ENCODE results near the gene CCDC117. TPM values are rescaled to one million over a fixed set of nuclear protein-coding genes. Genes with fewer than 3 reads are reported as not detected.
"Not testable (repeated sequence)": the region's sequence is repeated elsewhere in the genome, so short reads cannot be mapped to it uniquely, and the experiment has no call there.

CCDC117 gene, protein sequence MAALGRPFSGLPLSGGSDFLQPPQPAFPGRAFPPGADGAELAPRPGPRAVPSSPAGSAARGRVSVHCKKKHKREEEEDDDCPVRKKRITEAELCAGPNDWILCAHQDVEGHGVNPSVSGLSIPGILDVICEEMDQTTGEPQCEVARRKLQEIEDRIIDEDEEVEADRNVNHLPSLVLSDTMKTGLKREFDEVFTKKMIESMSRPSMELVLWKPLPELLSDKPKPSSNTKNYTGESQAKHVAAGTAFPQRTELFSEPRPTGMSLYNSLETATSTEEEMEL
- 29.2 TPM for polyA plus RNA-seq
- long read RNA-seq, donor 1, transcript CCDC117-201 (5 exons, 3,985 nt): major isoform, 7 of 7 reads
- long read RNA-seq, donor 1, partial matches to known transcripts: 0 of 7 reads
- long read RNA-seq, donor 1, other reads (novel, unspliced or antisense): 0 of 7 reads
- long read RNA-seq, donor 2, transcript CCDC117-201 (5 exons, 3,985 nt): major isoform, 11 of 11 reads
- long read RNA-seq, donor 2, partial matches to known transcripts: 0 of 11 reads
- long read RNA-seq, donor 2, other reads (novel, unspliced or antisense): 0 of 11 reads
- long read RNA-seq, donor 3, transcript CCDC117-201 (5 exons, 3,985 nt): major isoform, 9 of 9 reads
- long read RNA-seq, donor 3, partial matches to known transcripts: 0 of 9 reads
- long read RNA-seq, donor 3, other reads (novel, unspliced or antisense): 0 of 9 reads
- long read RNA-seq, donor 4, partial matches to known transcripts: 0 of 1 reads
- long read RNA-seq, donor 4, other reads (novel, unspliced or antisense): 0 of 1 reads
- long read RNA-seq, donor 5, transcript CCDC117-201 (5 exons, 3,985 nt): major isoform, 5 of 5 reads
- long read RNA-seq, donor 5, partial matches to known transcripts: 0 of 5 reads
- long read RNA-seq, donor 5, other reads (novel, unspliced or antisense): 0 of 5 reads
- long read RNA-seq, donor 6, transcript CCDC117-201 (5 exons, 3,985 nt): major isoform, 9 of 9 reads
- long read RNA-seq, donor 6, partial matches to known transcripts: 0 of 9 reads
- long read RNA-seq, donor 6, other reads (novel, unspliced or antisense): 0 of 9 reads
- long read RNA-seq, donor 7, partial matches to known transcripts: 20 of 139 reads
- long read RNA-seq, donor 7, other reads (novel, unspliced or antisense): 115 of 139 reads
- long read RNA-seq, donor 8, transcript CCDC117-201 (5 exons, 3,985 nt): major isoform, 8 of 8 reads
- long read RNA-seq, donor 8, partial matches to known transcripts: 0 of 8 reads
- long read RNA-seq, donor 8, other reads (novel, unspliced or antisense): 0 of 8 reads
- long read RNA-seq, donor 9, transcript CCDC117-201 (5 exons, 3,985 nt): major isoform, 6 of 7 reads
- long read RNA-seq, donor 9, partial matches to known transcripts: 0 of 7 reads
- long read RNA-seq, donor 9, other reads (novel, unspliced or antisense): 0 of 7 reads
- long read RNA-seq, donor 10, transcript CCDC117-201 (5 exons, 3,985 nt): major isoform, 13 of 58 reads
- long read RNA-seq, donor 10, partial matches to known transcripts: 45 of 58 reads
- long read RNA-seq, donor 10, other reads (novel, unspliced or antisense): 0 of 58 reads
- long read RNA-seq, donor 11, transcript CCDC117-201 (5 exons, 3,985 nt): major isoform, 5 of 5 reads
- long read RNA-seq, donor 11, partial matches to known transcripts: 0 of 5 reads
- long read RNA-seq, donor 11, other reads (novel, unspliced or antisense): 0 of 5 reads

DNA sequence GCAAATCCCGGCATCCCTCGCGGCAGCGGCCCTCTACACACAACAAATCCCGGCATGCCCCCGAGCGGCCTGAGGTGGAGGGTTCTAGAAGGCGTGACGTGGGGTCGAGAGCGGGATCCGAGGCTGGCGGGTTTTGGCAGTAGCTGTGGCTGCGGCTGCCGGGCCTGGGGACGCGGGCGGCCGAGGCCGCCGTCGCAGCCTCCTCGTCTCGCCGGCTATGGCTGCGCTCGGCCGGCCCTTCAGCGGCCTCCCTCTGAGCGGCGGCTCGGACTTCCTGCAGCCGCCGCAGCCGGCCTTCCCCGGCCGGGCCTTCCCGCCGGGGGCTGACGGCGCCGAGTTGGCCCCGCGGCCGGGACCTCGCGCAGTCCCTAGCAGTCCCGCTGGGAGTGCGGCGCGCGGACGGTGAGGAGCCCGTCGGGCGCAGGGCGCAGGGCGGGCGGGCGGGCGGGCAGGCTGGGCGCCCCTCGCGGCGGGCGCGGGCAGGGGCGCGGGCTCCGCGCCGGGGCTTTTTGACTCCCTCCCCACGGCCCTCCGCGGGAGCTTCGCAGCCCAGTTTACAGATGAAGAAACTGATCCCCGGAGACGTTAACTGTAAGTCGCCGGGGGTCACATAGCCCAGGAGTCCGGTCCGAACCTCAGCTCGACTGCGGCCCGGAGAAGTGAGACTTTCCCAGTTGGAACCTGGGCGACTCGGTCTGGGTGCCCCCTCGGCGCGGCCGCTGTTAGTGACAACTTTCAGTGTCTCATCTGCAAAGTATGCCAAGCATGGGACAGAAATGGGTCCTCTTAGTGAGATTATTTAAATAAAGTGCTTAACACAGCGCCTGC, at the start of gene CCDC117:
TSS of gene CCDC117 (plus strand) at position 63 of the 828 bp plus-strand sequence. CDS start at position 218, 155 bp downstream.
- Histone ChIP-seq H3K4me3 (ENCODE audit: low read length) (peak within 1 kb of the TSS; percentile 65), H3K9me3 (ENCODE audit: control insufficient read depth, low read depth, low read length) (no peaks in the 10 kb centered on the region), H3K27ac (ENCODE audit: low read length) (peak within 1 kb of the TSS; percentile 88), H3K4me1 (ENCODE audit: control insufficient read depth, insufficient read depth, low read length) (no peaks in the 10 kb centered on the region), H3K27me3 (ENCODE audit: control insufficient read depth, insufficient read depth, low read length) (no peaks in the 10 kb centered on the region), H3K36me3 (ENCODE audit: control insufficient read depth, insufficient read depth, low read length) (peaks cover 14% of the 10 kb centered on the region)
- WGBS (ENCODE audit: insufficient coverage, low lambda C conversion rate): no CpG with 5 or more reads among the region's 92 CpGs
- DNase-seq: peak; percentile 95 to 97

DNA sequence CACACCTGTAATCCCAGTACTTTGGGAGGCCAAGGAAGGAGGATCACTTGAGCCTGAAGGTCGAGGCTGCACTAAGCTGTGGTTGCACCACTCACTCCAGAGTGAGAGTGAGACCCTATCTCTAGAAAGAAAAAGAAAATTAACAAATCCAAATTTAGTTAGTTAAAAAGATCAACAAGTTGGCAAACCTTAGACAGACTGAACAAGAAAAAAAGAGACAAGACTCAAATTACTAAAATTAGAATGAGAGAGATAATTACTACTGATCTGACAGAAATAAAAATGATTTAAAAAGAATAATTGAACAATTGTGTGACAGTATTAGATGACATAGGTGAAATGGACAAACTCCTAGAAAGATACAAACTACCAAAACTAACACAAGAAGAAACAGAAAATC, 44.5 kb upstream of the CCDC117 start:
- no peak overlapping the region for H3K27ac ChIP-seq (ENCODE audit: low read length)
- peaks cover 15% of the 10 kb centered on the region for H3K36me3 ChIP-seq (ENCODE audit: control insufficient read depth, insufficient read depth, low read length)
- no peaks in the 10 kb centered on the region for H3K4me1 ChIP-seq (ENCODE audit: control insufficient read depth, insufficient read depth, low read length)
- no peaks in the 10 kb centered on the region for H3K27me3 ChIP-seq (ENCODE audit: control insufficient read depth, insufficient read depth, low read length)
- no peak overlapping the region for H3K4me3 ChIP-seq (ENCODE audit: low read length)
- no peaks in the 10 kb centered on the region for H3K9me3 ChIP-seq (ENCODE audit: control insufficient read depth, low read depth, low read length)
- DNase-seq: no peak
- no CpG with 5 or more reads among the region's 1 CpG for WGBS (ENCODE audit: insufficient coverage, low lambda C conversion rate)

DNA sequence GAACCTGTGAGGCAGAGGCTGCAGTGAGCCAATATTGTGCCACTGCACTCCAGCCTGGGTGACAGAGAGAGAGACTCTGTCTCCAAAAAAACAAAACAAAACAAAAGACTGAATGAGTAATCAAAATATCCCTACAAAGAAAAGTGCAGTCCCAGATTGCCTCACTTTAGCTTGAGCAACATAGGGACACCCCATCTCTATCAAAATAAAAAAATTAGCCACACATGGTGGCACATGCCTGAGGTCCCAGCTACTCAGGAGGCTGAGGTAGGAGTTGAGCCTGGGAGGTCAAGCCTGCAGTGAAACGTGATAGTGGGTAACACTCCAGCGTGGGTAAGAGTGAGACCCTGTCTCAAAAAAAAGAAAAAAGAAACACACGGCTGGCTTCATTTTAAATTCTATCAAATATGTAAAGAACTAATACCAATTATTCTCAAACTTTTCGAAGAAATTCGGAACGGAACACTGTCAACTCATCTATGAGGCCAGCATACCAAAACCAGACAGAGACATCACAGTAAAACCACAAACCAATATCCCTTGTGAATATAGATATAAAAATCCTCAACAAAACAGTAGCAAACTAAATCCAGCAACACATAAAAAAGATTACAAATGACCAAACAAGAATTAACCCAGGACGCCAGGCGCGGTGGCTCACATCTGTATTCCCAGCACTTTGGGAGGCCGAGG, 43.7 kb upstream of the CCDC117 start:
- WGBS (ENCODE audit: insufficient coverage, low lambda C conversion rate): 90% methylated on average over 2 of the region's 10 CpGs
- Histone ChIP-seq H3K36me3 (ENCODE audit: control insufficient read depth, insufficient read depth, low read length) (peaks cover 16% of the 10 kb centered on the region), H3K9me3 (ENCODE audit: control insufficient read depth, low read depth, low read length) (no peaks in the 10 kb centered on the region), H3K4me1 (ENCODE audit: control insufficient read depth, insufficient read depth, low read length) (no peaks in the 10 kb centered on the region), H3K27me3 (ENCODE audit: control insufficient read depth, insufficient read depth, low read length) (no peaks in the 10 kb centered on the region), H3K4me3 (ENCODE audit: low read length) (no peak overlapping the region), H3K27ac (ENCODE audit: low read length) (no peak overlapping the region)
- no peak for DNase-seq

DNA sequence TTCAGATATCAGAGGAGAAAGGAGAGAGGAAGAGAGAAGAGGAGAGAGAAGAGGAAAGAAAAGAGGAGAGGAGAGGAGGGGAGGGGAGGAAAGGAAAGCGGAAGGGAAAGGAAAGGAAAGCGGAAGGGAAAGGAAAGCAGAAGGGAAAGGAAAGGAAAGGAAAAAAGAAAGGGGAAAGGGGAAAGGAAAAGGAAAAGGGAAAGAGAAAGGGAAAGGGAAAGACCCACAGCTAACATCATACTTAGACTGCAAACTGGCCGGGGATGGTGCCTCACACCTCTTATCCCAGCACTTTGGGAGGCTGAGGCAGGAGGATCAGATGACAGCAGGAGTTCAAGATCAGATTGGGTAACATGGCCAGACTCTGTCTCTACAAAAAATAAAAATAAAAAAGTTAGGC, 42.3 kb upstream of the CCDC117 start:
- H3K9me3 ChIP-seq (ENCODE audit: control insufficient read depth, low read depth, low read length): no peaks in the 10 kb centered on the region
- no peak overlapping the region for H3K27ac ChIP-seq (ENCODE audit: low read length)
- no peak overlapping the region for H3K4me3 ChIP-seq (ENCODE audit: low read length)
- H3K36me3 ChIP-seq (ENCODE audit: control insufficient read depth, insufficient read depth, low read length): peaks cover 13% of the 10 kb centered on the region
- no peaks in the 10 kb centered on the region for H3K4me1 ChIP-seq (ENCODE audit: control insufficient read depth, insufficient read depth, low read length)
- no peaks in the 10 kb centered on the region for H3K27me3 ChIP-seq (ENCODE audit: control insufficient read depth, insufficient read depth, low read length)
- no peak for DNase-seq
- 100% methylated on average over 2 of the region's 3 CpGs for WGBS (ENCODE audit: insufficient coverage, low lambda C conversion rate)

DNA sequence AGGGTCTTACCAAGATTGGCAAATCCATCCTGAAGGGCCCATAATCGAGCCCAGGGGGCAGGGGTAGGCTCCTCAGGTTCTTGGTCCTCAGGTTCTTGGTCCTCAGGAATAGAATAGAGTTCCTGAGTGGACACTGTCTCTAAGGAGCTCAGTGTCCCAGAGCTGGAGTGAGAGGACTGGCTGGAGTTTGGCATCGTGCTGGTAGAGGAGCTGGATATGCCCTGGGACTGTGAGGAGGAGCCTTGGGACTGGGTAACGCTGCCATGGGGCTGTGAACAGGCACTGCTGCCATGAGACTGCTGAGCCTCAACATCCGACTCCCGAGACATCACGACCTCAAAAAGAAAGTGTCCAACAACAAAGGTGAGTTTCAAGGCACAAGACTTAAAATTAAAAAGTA, 38.1 kb upstream of the CCDC117 start:
- peaks cover 16% of the 10 kb centered on the region for H3K4me1 ChIP-seq (ENCODE audit: control insufficient read depth, insufficient read depth, low read length)
- H3K9me3 ChIP-seq (ENCODE audit: control insufficient read depth, low read depth, low read length): no peaks in the 10 kb centered on the region
- peaks cover 5% of the 10 kb centered on the region for H3K36me3 ChIP-seq (ENCODE audit: control insufficient read depth, insufficient read depth, low read length)
- DNase-seq: no peak
- no peaks in the 10 kb centered on the region for H3K27me3 ChIP-seq (ENCODE audit: control insufficient read depth, insufficient read depth, low read length)
- no peak overlapping the region for H3K4me3 ChIP-seq (ENCODE audit: low read length)
- WGBS (ENCODE audit: insufficient coverage, low lambda C conversion rate): 100% methylated on average over 1 of the region's 6 CpGs
- H3K27ac ChIP-seq (ENCODE audit: low read length): no peak overlapping the region

DNA sequence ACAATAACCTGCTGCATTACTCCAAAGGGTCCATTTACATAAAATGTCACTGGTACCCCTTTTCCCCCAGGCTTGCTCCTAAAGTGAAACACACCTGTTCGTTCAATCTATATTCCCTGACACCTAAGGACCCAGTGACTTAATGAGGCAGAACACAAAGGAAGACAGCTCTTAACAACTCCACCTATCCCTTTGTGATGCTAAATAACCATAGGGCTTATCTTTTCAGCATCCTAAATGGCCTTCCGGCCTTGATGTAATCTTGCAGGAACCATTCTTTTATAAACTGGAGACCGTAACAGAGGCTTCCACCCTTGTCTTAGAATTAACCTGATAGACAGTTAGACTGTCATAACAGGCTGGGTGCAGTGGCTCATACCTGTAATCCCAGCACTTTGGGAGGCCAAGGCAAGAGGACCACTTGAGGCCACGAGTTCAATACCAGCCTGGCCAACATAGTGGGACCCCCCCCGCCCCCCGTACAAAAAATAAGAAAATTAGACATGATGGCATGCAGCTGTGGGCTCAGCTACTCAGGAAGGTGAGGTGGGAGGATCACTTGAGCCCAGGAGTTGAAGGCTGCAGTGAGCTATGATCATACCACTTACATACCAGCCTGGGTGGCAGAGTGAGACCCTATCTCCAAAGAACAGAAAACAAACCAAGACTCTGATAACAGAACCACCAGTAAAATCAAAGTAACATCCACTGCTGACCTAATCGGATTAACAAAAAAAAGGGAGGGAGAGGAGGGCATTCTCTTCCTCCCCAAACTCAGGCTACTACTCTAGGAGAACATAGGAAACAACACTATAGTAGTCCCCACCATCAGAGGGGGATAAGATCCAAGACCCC, 36.0 kb upstream of the CCDC117 start:
- H3K36me3 ChIP-seq (ENCODE audit: control insufficient read depth, insufficient read depth, low read length): peaks cover 4% of the 10 kb centered on the region

DNA sequence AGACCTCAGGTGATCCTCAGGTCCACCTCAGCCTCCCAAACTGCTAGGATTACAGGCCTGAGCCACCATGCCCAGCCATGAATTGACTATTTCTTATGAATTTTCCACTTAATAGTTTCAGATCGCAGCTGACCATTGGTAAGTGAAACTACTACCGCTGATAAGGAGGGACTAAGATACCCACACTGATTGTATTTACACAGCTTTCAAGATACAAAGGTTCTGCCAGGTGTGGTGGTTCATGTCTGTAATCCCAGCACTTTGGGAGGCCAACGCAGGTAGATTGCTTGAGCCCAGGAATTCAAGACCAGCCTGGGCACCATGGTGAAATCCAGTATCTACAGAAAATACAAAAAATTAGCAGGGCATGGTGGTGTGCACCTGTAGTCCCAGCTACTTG, 34.8 kb upstream of the CCDC117 start:
- WGBS (ENCODE audit: insufficient coverage, low lambda C conversion rate): no CpG with 5 or more reads among the region's 3 CpGs
- H3K27me3 ChIP-seq (ENCODE audit: control insufficient read depth, insufficient read depth, low read length): no peaks in the 10 kb centered on the region
- H3K4me3 ChIP-seq (ENCODE audit: low read length): no peak overlapping the region
- peaks cover 16% of the 10 kb centered on the region for H3K4me1 ChIP-seq (ENCODE audit: control insufficient read depth, insufficient read depth, low read length)
- peak in 1 of 2 donors; percentile 61 for DNase-seq
- peaks cover 2% of the 10 kb centered on the region for H3K9me3 ChIP-seq (ENCODE audit: control insufficient read depth, low read depth, low read length)
- H3K36me3 ChIP-seq (ENCODE audit: control insufficient read depth, insufficient read depth, low read length): peaks cover 3% of the 10 kb centered on the region
- H3K27ac ChIP-seq (ENCODE audit: low read length): peak overlapping the region; percentile 58

More for the DNA sequence above, 36.0 kb upstream of the CCDC117 start:
- Histone ChIP-seq H3K27ac (ENCODE audit: low read length) (no peak overlapping the region), H3K27me3 (ENCODE audit: control insufficient read depth, insufficient read depth, low read length) (no peaks in the 10 kb centered on the region), H3K9me3 (ENCODE audit: control insufficient read depth, low read depth, low read length) (no peaks in the 10 kb centered on the region), H3K4me3 (ENCODE audit: low read length) (no peak overlapping the region), H3K4me1 (ENCODE audit: control insufficient read depth, insufficient read depth, low read length) (peaks cover 16% of the 10 kb centered on the region)
- DNase-seq: no peak
- WGBS (ENCODE audit: insufficient coverage, low lambda C conversion rate): 40% methylated on average over 1 of the region's 7 CpGs

DNA sequence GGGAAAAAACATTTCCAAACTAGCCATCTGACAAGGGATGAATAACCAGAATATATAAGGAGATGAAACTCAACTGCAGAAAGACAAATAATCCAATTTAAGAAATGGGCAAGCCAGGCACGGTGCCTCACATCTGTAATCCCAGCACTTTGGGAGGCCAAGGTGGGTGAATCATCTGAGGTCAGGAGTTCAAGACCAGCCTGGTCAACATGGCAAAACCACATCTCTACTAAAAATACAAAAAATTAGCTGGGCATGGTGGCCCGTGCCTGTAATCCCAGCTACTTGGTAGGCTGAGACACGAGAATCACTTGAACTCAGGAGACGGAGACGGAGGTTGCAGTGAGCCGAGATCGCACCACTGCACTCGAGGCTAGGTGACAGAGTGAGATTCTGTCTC, 33.6 kb upstream of the CCDC117 start:
- WGBS (ENCODE audit: insufficient coverage, low lambda C conversion rate): 83% methylated on average over 1 of the region's 8 CpGs
- not testable (repeated sequence) for H3K27me3 ChIP-seq (ENCODE audit: control insufficient read depth, insufficient read depth, low read length); H3K27ac ChIP-seq (ENCODE audit: low read length); H3K4me3 ChIP-seq (ENCODE audit: low read length); H3K36me3 ChIP-seq (ENCODE audit: control insufficient read depth, insufficient read depth, low read length); H3K9me3 ChIP-seq (ENCODE audit: control insufficient read depth, low read depth, low read length); DNase-seq
- H3K4me1 ChIP-seq (ENCODE audit: control insufficient read depth, insufficient read depth, low read length): peaks cover 20% of the 10 kb centered on the region
